Testis (tissue), 2 donors: Measurements from ENCODE around the gene SMC1B.

Experiments used
- CTCF ChIP-seq, 3 experiments: fragments of 450-650 bp in 2 of 3; fragments of 200-600 bp in 1 of 3; sonication (generic) in 1 of 3; IDR thresholded peaks; one replicate each; pipeline ENCODE4 v1.5.1; 2016 to 2019; ENCODE audit warnings: antibody characterized with exemption in 3 of 3, mild to moderate bottlenecking in 2 of 3, moderate library complexity in 1 of 3
- POLR2A ChIP-seq: fragments of 450-650 bp; IDR thresholded peaks from one replicate; pipeline ENCODE4 v1.6.1; 2017; ENCODE audit warnings: antibody characterized with exemption, mild to moderate bottlenecking, moderate library complexity

DNA sequence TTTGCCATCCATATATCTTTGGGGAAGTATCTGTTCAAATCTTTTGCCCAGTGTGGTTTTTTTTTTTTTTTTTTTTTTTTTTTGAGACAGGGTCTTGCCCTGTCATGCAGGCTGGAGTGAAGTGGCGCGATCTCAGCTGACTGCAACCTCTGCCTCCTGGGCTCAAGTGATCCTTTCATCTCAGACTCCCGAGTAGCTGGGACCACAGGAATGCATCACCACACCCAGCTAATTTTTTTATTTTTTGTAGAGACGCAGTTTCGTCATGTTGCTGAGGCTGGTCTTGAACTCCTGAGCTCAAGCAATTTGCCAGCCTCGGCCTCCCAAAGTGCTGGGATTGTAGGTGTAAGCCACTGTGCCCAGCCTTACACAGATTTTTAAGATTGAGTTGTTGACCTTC lies 108.4 kb downstream of the SMC1B start:
- TF ChIP-seq CTCF (IDR thresholded peaks at IDR 0.05) (no peak), POLR2A (no peak)
